MV-4-11 (cell line): ENCODE data around the gene RPL15.
"Not testable (repeated sequence)": the region's sequence is repeated elsewhere in the genome, so short reads cannot be mapped to it uniquely, and the experiment has no call there.

ENCODE experiments used
- DNase-seq: peaks from one replicate; lab custom pipeline; 2025; lab: John Stamatoyannopoulos, UW

The RPL15 gene

GRCh38 chr3:23889950-23890349 is 27.0 kb upstream of the RPL15 start:
- no peak for DNase-seq

GRCh38 chr3:23894254-23895061 is 22.5 kb upstream of the RPL15 start:
- DNase-seq, result no peak

GRCh38 chr3:23895181-23895580 is 21.8 kb upstream of the RPL15 start:
- no peak for DNase-seq

- peak; percentile 24 for DNase-seq
Observed at GRCh38 chr3:23900744-23901143, 16.2 kb upstream of the RPL15 start.

GRCh38 chr3:23904545-23904944 is 12.4 kb upstream of the RPL15 start:
- no peak for DNase-seq

- DNase-seq, result no peak
Observed at GRCh38 chr3:23909341-23909740, 7.6 kb upstream of the RPL15 start.

GRCh38 chr3:23911397-23911796 is 5.5 kb upstream of the RPL15 start:
- DNase-seq, result no peak

- DNase-seq, result not testable (repeated sequence)
Observed at GRCh38 chr3:23912335-23912734, 4.6 kb upstream of the RPL15 start.

GRCh38 chr3:23913182-23913581 is 3.8 kb upstream of the RPL15 start:
- DNase-seq, result no peak

GRCh38 chr3:23913873-23914743 is 2.8 kb upstream of the RPL15 start:
- no peak for DNase-seq

- DNase-seq, result peak; percentile 29
Observed at GRCh38 chr3:23915537-23916108, 1.3 kb upstream of the RPL15 start.

- no peak for DNase-seq
Observed at GRCh38 chr3:23916152-23916885, 613 bp upstream of the RPL15 start.

- DNase-seq, result not testable (repeated sequence)
Observed at GRCh38 chr3:23917679-23918303, 859 bp downstream of the RPL15 start.

- DNase-seq, result not testable (repeated sequence)
Observed at GRCh38 chr3:23918331-23918730, 1.4 kb downstream of the RPL15 start.

GRCh38 chr3:23919628-23920027 is 2.7 kb downstream of the RPL15 start:
- DNase-seq, result no peak

GRCh38 chr3:23920151-23920655 is 3.3 kb downstream of the RPL15 start:
- DNase-seq, result no peak

- no peak for DNase-seq
Observed at GRCh38 chr3:23921052-23921511, 4.2 kb downstream of the RPL15 start.

GRCh38 chr3:23923786-23924185 is 6.9 kb downstream of the RPL15 start:
- DNase-seq, result no peak

- no peak for DNase-seq
Observed at GRCh38 chr3:23926246-23926645, 9.3 kb downstream of the RPL15 start.

GRCh38 chr3:23926736-23927135 is 9.8 kb downstream of the RPL15 start:
- no peak for DNase-seq

- peak; percentile 63 for DNase-seq
Observed at GRCh38 chr3:23928524-23928923, 11.6 kb downstream of the RPL15 start.
